Ectodermal cell (in vitro differentiated cells): Measurements from ENCODE around the gene UST.
"Not testable (repeated sequence)": the region's sequence is repeated elsewhere in the genome, so short reads cannot be mapped to it uniquely, and the experiment has no call there.

Experiments
- H3K27ac ChIP-seq: 2 replicates; pipeline ENCODE4 v1.7.0; 2013; ENCODE audit warnings: mild to moderate bottlenecking, low read depth, low read length; ENCODE audit not compliant: insufficient read depth, poor library complexity, severe bottlenecking
- H3K27me3 ChIP-seq: 2 replicates; pipeline ENCODE4 v1.7.0; 2013; ENCODE audit warnings: mild to moderate bottlenecking, low read length; ENCODE audit not compliant: insufficient read depth, control insufficient read depth, poor library complexity, severe bottlenecking
- H3K36me3 ChIP-seq: one replicate; pipeline ENCODE4 v1.7.0; 2013; ENCODE audit warnings: low read length; ENCODE audit not compliant: control insufficient read depth, insufficient read depth
- H3K4me1 ChIP-seq: one replicate; pipeline ENCODE4 v1.7.0; 2013; ENCODE audit warnings: low read length; ENCODE audit not compliant: control insufficient read depth, insufficient read depth
- H3K4me3 ChIP-seq: 2 replicates; pipeline ENCODE4 v1.7.0; 2013; ENCODE audit warnings: low read depth, low read length, control low read depth; ENCODE audit not compliant: insufficient read depth
- H3K9me3 ChIP-seq: 2 replicates; pipeline ENCODE4 v1.7.0; 2013; ENCODE audit warnings: mild to moderate bottlenecking, low read length, moderate library complexity; ENCODE audit not compliant: control insufficient read depth
- WGBS, 2 experiments: methylation state at CpG; one replicate each; pipeline ENCODE4 v1.1.7; 2013; ENCODE audit warnings: missing lambda C conversion rate in 2 of 2; 5-methylcytosine and 5-hydroxymethylcytosine counted together

The UST gene

DNA sequence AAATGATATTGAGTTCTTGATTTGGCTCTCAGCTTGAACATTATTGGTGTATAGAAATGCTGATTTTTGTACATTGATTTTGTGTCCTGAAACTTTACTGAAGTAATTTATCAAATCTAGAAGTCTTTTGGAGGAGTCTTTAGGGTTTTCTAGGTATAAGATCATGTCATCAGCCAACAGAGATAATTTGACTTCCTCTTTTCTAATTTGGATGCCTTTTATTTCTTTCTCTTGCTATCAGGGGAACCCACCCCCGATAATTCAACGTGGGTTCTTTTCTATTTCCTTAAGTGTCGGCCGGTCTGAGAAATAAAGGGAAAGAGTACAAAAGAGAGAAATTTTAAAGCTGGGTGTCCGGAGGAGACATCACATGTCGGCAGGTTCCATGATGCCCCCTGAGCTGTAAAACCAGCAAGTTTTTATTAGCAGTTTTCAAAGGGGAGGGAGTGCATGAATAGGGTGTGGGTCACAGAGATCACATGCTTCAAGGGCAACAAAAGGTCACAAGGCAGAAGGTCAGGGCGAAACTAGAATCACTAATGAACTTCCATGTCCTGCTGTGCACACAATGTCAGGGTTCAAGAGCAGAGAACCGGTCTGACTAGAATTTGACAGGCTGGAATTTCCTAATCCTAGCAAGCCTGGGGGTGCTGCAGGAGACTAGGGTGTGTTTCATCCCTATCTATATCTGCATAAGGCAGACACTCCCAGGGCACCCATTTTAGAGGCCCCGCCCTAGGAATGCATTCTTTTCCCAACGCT, 17.6 kb downstream of the UST start:
- 83 to 88% methylated on average over 10 of the region's 10 CpGs for WGBS, 2 experiments
- peaks cover 31% of the 10 kb centered on the region for H3K4me1 ChIP-seq
- not testable (repeated sequence) for H3K36me3 ChIP-seq, H3K4me3 ChIP-seq, H3K27ac ChIP-seq, H3K9me3 ChIP-seq, H3K27me3 ChIP-seq

DNA sequence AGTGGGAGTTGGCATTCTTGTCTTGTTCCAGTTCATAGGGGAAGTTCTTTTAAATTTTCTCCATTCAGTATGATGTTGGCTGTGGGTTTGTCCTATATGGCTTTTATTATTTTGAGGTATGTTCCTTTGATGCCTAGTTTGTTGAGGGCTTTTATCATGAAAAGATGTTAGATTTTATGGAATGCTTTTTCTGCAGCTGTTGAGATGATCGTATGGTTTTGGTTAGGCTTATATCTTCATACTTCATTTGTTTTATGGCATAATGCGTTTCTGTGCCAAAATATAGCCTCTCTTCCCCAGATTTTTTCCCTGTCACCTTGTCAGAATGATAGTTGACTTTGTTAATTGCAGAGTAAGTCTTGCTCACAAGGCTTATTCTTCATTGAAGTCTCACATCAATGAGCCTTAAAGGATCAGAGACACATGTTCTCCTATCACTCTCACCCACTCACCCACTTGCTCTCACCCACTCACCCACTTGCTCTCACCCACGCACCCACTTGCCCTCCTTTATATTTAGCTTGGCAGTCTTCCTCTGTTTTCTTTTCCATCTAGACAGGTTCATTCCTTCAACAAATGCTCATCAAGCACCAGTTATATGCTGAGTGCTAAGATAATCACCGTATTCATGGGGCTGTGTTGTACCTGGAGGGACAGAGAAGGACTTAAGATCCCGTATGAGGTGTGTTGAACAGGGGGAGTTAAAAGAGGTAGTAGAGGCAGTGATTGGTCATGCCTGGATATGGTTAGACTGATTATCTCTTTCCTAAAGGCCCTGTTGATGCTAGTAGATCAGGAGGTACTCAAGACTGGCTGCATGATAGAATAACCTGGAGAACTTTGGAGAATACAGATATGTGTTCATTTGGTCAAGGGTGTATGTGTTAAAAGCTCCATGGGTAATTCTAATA, 19.3 kb downstream of the UST start:
- no peaks in the 10 kb centered on the region for H3K27me3 ChIP-seq
- peaks cover 18% of the 10 kb centered on the region for H3K4me1 ChIP-seq
- H3K4me3 ChIP-seq, result no peak overlapping the region
- H3K36me3 ChIP-seq, result no peaks in the 10 kb centered on the region
- no peaks in the 10 kb centered on the region for H3K9me3 ChIP-seq
- 89 to 94% methylated on average over 3 to 5 of the region's 5 CpGs for WGBS, 2 experiments
- no peak overlapping the region for H3K27ac ChIP-seq

DNA sequence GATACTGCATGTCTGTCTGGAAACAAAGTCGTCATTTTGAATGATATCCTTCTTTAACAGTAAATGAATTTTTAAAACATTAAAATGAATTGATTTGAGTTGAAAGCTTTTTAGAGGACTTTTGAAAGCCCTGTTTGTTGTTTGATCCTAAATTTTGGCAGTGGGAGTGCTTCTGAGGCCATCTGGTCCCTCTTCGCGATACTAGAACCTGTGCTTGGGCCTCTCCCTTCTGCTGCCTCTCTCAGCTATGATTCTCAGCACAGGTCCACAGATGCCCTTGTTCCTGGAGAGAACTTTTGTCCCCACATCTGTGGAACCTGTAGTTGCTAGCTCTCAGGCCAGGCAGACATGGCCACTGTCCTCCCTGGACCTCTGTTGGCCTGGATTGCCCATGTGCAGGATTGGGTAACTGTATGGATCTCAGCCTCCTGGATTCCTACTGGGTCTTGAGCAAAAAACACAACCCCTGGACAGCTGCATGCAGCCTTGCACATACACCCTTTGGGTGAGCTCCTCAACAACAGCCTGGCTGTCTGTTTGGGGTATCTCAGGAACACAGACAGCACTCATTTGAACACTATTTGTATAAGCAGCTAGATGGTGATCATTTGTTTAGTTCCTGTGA, 21.9 kb downstream of the UST start:
- Histone ChIP-seq H3K36me3 (no peaks in the 10 kb centered on the region), H3K9me3 (no peaks in the 10 kb centered on the region), H3K27ac (no peak overlapping the region), H3K4me1 (peaks cover 9% of the 10 kb centered on the region), H3K27me3 (no peaks in the 10 kb centered on the region), H3K4me3 (no peak overlapping the region)
- 93 to 94% methylated on average over 2 to 3 of the region's 3 CpGs for WGBS, 2 experiments

DNA sequence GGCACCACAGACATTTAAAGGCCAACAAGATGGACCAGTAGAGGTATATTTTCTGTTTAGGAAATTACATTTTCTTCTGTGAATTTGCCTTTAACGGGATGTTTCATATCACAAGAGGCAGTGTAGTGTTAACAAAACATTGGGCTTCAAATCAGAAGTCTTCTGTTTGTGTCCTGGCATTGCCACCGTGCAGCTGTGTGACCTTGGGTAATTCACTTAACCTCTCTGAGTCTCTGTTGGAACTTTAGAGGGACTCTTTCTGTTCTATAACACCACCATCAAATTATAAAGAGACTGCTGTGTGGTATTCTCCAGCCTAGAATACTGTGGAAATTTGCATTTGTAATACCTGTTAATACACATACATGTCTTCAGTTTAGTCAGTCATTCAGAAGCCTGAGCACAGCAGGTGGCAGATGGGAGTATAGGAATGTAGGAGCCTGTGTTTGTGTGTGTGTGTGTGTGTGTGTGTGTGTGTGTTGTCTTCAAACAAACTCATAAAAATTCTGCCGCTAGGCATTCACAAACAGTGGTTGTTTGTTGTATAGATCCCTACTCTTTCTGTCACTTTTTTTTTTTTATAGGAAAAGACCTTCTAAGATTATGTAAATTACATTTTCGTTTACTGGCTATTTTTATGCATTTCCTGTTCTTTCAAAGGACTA, 22.6 kb downstream of the UST start:
- 75% methylated on average over 2 to 4 of the region's 4 CpGs for WGBS, 2 experiments
- Histone ChIP-seq H3K4me1 (peaks cover 9% of the 10 kb centered on the region), H3K27me3 (no peaks in the 10 kb centered on the region), H3K9me3 (no peaks in the 10 kb centered on the region), H3K4me3 (no peak overlapping the region), H3K36me3 (no peaks in the 10 kb centered on the region), H3K27ac (no peak overlapping the region)

DNA sequence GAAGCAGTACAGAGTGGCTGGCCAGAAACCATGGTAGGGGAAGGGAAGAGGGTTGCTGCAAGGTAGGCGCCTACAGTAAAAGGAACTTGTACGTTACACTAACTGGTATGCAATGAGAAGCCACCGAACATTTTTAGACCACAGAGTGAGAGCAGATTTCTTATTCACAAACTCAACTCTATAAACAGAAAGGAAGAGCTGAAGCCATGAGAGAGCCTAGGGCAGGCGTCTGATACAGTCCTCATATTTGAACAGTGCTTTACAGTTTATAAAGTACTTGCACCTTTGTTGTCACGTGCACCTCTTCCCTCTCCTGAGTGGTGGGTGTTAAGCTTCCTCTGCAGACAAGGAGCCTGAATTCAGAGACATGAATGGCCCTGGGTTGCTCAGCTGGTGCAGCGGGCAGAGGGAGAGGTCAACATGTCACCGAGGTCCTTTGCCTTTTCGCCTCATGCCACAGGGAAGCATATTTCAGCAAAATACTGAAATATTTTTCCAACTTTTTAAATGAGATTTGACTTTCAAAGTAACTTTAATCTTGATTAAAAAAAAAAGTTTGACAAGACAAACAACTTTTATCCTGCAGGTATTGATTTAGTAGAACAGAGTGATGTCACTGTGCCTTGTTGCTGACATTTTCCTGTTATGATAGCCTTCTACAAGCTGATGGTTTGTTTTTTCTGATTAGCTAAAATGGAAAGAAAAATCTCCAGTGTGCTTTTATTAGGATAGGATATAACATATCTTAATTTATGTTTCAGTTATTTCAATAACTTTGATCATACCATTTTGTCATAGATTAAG, 23.8 kb downstream of the UST start:
- Histone ChIP-seq H3K27ac (no peak overlapping the region), H3K36me3 (no peaks in the 10 kb centered on the region), H3K4me1 (peaks cover 9% of the 10 kb centered on the region), H3K27me3 (no peaks in the 10 kb centered on the region), H3K9me3 (no peaks in the 10 kb centered on the region), H3K4me3 (no peak overlapping the region)
- 72 to 79% methylated on average over 7 to 8 of the region's 8 CpGs for WGBS, 2 experiments

DNA sequence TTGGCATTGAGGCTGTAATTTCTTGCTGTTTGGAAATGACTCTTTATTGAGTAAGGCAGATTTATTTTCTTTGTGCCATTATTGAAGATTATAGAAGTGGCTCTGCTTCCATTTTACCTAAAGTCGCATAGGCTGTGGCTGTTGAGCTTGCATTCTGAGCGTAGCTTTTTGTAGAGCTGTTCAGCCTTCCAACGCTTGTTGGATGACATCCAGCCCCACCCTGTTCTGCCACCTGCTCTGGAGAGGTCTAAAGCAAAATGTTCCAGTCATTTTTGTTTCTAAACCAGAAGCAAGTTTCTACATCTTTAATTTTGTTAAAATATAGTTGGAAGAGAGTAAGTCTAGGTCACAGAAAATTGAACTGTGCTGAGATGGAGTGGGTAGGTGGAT, 24.4 kb downstream of the UST start:
- Histone ChIP-seq H3K4me3 (no peak overlapping the region), H3K36me3 (no peaks in the 10 kb centered on the region), H3K9me3 (no peaks in the 10 kb centered on the region), H3K27me3 (no peaks in the 10 kb centered on the region), H3K27ac (no peak overlapping the region), H3K4me1 (peaks cover 11% of the 10 kb centered on the region)
- WGBS, 2 experiments, result 91 to 98% methylated on average over 3 of the region's 3 CpGs

DNA sequence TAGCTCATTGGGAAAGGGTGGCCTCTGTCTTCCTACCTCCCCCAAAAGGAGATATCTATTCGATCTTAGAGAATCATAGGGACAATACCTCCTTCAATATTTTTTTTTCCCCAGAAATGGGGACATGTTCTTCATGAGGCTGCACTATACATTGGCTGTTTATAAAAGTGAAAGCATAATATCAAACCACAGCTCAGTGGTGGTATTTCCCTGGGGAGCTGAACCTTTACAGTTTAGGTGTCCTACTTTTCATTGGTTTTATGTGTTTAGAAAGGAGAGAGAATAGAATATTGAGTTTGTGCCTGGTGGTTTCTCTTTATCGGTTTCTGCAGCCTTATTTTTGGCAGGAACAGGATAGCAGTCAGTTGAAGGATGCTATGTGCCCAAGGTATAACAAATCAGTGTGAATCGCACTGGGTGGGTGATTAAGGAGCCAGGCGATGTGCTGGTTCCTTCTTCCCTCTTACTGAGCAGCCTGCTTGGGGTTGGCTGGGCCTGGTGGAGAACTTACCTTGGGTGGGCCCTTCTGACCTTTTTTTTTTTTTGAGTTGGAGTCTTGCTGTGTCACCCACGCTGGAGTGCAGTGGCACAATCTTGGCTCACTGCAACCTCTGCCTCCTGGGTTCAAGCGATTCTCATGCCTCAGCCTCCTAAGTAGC, 25.2 kb downstream of the UST start:
- no peak overlapping the region for H3K27ac ChIP-seq
- 94 to 96% methylated on average over 6 of the region's 6 CpGs for WGBS, 2 experiments
- H3K4me1 ChIP-seq, result peaks cover 16% of the 10 kb centered on the region
- H3K9me3 ChIP-seq, result no peaks in the 10 kb centered on the region
- no peak overlapping the region for H3K4me3 ChIP-seq
- no peaks in the 10 kb centered on the region for H3K27me3 ChIP-seq
- no peaks in the 10 kb centered on the region for H3K36me3 ChIP-seq

DNA sequence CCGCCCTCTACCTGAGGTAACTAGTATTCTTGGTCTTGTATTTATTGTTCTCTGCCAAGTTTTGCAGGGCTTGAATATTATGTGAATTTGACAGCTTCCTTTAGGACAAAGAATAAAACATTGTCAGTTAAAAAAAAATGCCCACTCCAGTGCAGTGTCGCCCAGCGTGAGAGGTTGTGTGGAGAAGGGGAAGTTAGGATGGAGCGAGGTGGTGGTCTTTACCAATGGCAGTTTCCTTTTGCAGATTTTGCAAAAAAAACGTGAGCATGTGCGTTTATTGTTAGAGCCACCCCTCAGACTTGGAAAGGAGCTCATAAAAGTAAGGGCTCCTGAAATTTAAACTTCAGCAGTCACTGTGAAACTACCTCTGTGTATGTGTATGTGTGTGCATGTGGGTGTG, 28.3 kb downstream of the UST start:
- WGBS, 2 experiments, result 86 to 95% methylated on average over 6 of the region's 6 CpGs
- no peaks in the 10 kb centered on the region for H3K27me3 ChIP-seq
- no peaks in the 10 kb centered on the region for H3K9me3 ChIP-seq
- H3K4me3 ChIP-seq, result no peak overlapping the region
- H3K36me3 ChIP-seq, result no peaks in the 10 kb centered on the region
- H3K4me1 ChIP-seq, result peaks cover 10% of the 10 kb centered on the region
- H3K27ac ChIP-seq, result no peak overlapping the region
